22Rv1 (cell line): ENCODE data around the gene CCND3.

Experiments used
- H3K27ac ChIP-seq: fragments of 450-650 bp; 2 replicates; pipeline ENCODE4 v1.5.1; 2017
- ZFX ChIP-seq: fragments of 450-650 bp; IDR thresholded peaks from 2 replicates; pipeline ENCODE4 v1.6.1; 2017; ENCODE audit warnings: antibody characterized with exemption, borderline replicate concordance
- TF ChIP-seq, protein P1 (sequence below): fragments of 450-650 bp; IDR thresholded peaks from 2 replicates; pipeline ENCODE4 v1.5.1; 2017; ENCODE audit warnings: mild to moderate bottlenecking

The CCND3 gene

DNA sequence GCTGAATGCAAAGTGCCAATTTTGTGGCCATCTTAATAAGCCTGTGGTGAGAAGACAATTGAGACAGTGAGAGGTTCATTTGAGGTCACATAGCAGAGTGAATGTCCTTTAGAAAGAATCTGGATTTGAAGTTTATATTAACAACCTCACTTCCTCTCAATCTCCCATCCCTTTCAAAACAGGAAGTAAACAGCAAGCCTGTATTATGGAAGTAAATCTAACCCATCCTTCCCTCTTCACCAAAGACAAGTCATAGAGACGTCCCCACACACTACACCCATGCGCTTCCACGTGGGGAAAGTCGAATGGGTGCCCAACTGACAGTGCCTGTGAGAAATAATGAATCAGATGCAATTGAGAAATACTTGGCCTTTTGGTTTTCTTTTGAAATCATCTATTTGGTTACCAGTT, 28.8 kb upstream of the CCND3 start:
- TF ChIP-seq ZFX: no peak
- H3K27ac ChIP-seq: no peak overlapping the region

DNA sequence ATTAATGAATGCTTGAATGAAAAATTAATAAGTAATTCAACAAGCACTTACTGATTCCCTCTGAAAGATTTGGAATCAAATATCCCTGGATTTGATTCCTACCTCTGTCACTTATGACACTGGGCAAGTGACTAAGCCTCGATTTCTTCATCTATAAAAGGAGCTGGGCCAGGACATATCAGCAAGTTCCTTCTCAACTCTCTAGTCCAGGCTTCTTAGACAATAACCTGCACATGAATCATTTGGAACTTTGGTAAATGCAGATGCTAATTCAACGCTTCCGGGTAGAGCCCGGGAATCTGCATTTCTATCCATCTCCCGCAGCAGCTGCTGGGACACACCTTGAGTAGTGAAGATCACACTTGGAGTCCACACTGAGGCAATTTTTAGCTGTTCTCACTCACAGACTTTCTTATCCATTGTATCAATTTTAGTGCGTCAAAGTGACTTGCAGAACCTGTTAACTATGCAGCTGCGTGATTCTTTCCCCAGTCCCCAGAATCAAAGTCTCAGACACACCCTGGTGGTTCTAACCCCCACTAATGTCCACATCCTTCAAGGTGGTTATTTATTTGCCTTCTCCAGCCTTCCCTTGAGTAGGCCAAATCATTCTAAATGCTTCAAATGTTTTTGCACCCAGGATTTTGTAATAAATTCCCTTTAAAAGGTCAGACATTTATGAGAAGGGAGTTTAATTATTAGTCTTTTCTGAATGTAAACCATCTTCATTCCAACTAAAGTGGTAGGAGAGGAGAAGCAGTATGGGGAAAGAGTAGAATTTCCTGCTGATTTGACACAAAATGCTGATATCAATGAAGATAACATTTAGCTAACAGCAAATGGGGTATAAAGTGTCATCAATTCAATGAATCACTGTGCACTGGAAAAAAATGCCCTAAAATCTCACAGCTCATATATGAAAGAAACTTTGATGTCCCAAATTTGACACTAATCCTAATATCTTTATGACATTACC, 26.0 kb upstream of the CCND3 start:
- no peak overlapping the region for H3K27ac ChIP-seq
- TF ChIP-seq, protein P1, sequence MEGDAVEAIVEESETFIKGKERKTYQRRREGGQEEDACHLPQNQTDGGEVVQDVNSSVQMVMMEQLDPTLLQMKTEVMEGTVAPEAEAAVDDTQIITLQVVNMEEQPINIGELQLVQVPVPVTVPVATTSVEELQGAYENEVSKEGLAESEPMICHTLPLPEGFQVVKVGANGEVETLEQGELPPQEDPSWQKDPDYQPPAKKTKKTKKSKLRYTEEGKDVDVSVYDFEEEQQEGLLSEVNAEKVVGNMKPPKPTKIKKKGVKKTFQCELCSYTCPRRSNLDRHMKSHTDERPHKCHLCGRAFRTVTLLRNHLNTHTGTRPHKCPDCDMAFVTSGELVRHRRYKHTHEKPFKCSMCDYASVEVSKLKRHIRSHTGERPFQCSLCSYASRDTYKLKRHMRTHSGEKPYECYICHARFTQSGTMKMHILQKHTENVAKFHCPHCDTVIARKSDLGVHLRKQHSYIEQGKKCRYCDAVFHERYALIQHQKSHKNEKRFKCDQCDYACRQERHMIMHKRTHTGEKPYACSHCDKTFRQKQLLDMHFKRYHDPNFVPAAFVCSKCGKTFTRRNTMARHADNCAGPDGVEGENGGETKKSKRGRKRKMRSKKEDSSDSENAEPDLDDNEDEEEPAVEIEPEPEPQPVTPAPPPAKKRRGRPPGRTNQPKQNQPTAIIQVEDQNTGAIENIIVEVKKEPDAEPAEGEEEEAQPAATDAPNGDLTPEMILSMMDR: no peak
- TF ChIP-seq ZFX: no peak

DNA sequence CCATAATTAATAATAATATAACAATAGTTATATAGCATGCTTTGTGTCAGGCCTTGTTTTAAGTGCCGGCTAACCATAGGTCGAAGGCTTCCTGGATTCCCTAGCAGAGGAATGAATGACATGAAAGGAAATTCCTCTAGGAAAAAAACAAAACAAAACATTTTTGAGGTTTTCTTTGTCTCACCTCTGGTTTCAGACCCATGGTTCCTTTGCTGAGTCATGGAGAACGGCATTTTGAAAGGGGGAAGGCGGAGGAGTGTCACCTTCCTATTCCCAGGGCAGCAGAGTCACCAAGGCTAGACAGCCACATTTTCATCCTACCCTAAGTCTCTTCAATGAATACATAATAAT, 25.3 kb upstream of the CCND3 start:
- H3K27ac ChIP-seq: no peak overlapping the region

DNA sequence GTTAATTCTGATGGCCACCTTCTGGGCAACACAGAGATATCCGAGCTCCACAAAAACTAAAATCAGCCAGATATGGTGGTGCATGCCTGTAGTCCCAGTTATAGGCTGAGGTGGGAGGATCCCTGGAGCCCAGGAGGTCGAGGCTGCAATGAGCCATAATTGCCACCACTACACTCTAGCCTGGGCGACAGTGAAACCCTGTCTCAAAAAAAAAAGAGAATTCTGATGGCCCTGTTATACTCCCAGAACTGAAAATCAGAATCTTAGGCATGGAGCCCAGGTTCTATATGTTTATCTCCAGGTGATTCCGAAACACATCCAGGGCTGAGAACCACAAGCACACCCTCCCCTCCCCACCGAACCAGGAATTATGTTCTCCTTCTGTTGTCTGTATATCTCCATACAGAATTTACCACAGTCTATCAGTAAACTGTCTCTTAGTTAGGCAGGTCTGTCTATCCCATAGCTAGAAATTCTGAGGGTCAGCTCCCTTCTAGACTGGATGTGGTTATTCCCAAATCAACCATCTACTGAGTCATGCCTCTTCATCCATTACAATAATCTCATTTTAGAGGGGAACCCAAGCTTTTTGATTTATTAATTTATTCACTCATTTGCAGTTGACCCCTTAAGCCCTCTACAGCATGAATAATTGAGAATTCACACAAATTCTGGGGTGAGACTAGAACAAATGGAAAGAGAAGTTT, 24.8 kb upstream of the CCND3 start:
- H3K27ac ChIP-seq: no peak overlapping the region
- TF ChIP-seq ZFX: no peak
- TF ChIP-seq, protein P1: no peak

More for the DNA sequence above, 25.3 kb upstream of the CCND3 start:
- no peak for TF ChIP-seq ZFX
- TF ChIP-seq, protein P1: no peak

DNA sequence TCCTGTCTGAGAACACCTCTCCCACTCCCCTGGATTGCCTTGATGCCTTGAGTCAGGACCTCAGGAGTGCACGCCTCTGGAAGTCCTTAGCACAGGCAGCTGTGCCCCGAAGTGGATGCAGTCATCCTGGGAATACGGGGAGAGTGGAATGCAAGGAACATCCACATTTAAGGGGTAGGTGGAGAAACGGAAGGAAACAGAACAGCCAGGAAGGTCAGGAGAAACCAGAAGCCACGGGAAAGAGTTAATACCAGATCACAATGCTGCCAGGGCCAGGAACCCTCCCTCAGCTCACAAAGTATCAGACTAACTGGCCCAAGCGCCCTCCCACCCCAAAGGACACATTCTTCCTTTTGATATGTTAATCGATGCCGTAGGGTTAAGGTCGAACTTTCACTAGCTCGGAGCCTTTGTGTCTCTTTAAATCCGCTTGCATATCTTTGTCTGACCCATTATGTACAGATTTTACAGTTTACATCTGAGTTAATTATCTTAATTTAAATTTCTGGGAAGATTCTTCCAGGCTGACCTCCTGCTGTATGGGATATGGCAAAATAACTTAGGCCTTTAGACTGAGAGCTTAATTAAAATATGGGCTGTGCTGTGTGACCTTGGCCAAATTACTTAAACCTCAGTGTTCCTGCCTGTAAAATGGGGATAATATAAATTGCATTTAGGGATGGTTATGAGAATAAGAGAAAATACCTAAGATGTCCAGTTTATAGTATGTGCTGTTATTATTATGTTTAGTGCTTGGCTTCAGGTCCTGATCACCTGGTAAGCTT, 24.0 kb upstream of the CCND3 start:
- TF ChIP-seq ZFX: no peak
- TF ChIP-seq, protein P1: no peak
- H3K27ac ChIP-seq: no peak overlapping the region

DNA sequence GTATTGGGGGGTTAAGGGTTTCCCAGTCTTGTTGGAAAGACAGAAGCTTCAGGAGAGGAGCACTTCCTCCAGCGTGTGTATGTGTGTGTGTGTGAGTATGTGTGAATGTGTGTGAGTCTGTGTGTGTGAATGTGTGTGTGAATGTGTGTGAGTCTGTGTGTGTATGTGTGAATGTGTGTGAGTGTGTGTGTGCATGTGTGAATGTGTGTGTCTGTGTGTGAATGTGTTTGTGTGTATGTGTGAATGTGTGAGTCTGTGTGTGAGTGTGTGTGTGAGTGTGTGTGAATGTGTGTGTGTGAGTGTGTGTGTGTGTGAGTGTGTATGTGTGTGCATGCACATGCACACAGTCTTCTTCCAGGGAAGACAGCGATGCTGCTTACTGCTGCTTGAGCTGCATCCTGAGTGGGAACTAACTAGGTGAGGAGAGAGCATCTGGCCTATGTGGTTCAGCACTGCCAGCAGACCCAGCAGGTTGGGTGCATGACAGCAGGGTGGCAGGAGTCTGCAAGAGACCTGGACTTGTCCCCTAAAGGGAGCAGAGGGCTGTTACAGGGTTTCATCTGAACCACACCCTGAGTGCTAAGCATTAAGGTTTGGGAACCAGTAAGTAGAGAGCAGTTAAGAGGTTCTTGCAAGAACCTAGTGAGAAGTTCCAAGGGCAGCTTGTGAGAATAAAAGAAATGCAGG, 22.7 kb upstream of the CCND3 start:
- TF ChIP-seq, protein P1: no peak
- no peak for TF ChIP-seq ZFX
- no peak overlapping the region for H3K27ac ChIP-seq

DNA sequence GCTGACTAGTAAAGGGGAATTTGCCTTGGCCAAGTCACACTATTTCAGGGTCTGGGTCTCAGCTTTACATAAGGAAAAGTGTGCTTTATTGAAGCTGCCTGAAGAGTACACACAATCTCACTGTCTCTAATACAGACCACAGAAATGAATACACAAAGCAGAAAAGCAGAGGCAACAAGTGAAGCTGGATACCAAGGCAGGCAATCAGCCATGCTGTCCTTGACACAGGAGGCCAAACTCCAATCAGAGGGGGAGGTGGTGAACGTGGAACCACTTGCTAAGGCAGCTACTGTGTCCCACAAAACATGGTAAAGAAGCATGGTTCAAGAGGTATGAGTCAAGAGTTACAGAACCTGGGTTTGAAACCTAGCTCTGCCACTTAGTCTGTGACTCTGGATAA, 21.8 kb upstream of the CCND3 start:
- TF ChIP-seq, protein P1: no peak
- TF ChIP-seq ZFX: no peak
- no peak overlapping the region for H3K27ac ChIP-seq
